ENCODE results near the gene RIN1.

GRCh38 chr11:66331542-66332370 lies 4.5 kb downstream of the RIN1 start:
- no peak for TF ChIP-seq POLR2AphosphoS5 (IDR thresholded peaks at IDR 0.05)
- no peak for TF ChIP-seq CTCF (IDR thresholded peaks at IDR 0.05)
- TF ChIP-seq EP300 (IDR thresholded peaks at IDR 0.05) = no peak
